HG02588 (cell line): ENCODE measurements around the gene ITPRID1.

Experiments
- ATAC-seq: cut with Tn5 transposase; IDR thresholded peaks from one replicate; pipeline ENCODE4 v1.9.1; 2021; ENCODE audit warnings: mild to moderate bottlenecking, moderate library complexity; ENCODE audit not compliant: unreplicated experiment

The ITPRID1 gene

DNA sequence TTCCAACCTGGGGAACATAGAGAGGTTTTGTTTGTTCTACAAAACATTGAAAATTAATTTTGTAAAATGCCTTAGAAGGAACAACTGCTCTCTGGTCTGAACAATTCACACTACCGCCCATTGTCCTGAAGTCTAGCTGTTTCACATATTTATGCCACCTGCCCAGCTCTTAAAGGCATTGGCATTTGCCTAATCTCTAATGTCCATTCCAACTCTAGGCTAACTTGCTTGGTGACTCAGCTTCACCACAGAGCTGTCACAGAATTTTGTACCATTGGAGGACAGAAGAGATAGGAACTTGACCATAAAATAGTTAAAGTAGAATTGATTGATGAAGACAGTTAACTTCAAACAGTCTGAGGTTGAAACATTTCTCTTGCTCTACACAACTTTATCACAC is 119.6 kb downstream of the ITPRID1 start:
- no peak for ATAC-seq

DNA sequence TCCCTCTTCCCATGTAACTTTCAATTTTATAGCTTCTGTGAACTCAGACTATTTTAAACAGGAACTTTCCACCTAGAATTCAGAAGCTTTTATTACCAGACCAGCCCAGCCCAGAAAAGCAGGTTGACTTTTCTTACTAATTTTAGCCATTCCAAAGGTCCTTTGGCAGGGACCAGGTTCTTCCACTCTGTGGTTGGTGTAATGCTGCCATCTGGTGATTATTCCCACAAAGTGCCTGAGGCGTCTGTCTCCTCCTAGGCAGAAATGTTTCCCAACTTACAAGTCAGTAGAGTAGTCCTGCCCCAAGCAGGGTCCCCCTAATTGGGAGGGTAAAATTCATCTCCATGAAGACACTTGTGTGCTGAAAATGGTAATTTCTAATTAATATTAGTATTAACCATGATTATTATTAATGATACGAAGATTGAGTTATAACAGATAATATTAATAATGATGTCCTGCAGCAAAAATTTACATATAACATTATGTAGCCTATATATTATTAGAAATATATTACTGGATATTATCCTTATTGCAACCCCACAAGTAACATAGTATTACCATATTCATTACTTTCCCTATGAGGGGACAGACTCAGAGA is 120.1 kb downstream of the ITPRID1 start:
- ATAC-seq, result no peak

DNA sequence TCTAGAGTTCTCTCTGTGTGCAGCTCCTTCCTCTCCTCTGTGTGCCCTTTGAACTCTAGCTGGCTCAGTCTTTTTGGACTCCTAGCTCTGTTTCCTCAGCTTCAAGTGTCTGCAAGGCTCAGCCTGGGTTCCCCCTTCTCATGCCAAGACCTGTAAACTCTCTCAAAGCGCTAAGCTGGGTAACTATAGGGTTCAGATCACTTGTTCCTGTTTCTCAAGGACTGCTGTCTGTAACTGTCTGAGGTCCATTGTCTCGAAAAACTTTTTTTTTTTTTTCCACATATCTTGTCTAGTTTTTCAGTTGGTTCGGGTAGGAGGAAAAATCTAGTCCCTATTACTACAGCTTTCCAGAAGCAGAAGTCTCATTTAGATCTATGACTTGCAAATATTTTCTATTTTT is 126.5 kb downstream of the ITPRID1 start:
- ATAC-seq, result no peak

DNA sequence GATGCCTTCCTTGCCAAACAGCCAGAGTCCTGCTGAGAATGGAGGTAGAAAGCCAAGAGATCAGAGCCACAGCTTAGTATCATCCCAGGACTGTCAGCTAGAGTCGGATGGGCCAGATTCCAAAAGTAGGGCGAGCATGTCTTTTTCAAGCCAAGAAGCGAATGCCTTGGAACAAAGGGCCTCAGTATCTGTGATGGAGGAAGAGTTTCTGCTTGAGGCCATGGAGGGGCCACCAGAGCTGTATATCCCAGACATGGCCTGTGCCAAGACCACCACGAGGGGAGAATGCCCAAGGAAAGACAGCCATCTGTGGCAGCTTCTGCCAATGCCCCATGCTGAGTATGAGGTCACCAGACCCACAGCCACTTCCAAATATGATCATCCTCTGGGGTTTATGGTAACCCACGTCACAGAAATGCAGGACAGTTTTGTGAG is 128.8 kb downstream of the ITPRID1 start:
- no peak for ATAC-seq

DNA sequence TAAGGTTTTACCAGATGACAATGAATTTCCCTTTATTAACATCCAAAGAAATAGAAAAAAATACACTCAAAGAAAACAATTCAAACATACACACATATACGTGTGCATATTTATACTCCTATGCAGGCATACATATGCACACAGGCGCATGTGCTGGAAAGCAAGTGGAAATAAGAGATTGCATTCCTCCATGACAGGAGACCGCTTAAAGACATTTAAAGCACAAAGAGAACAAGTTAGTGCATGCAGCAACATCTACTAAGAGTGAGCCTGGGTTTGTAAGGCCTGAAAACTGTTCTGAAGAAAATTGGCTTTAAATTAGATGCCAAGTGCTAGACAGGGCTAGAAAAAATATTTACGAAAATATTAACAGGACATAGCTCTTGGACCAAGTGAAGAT is 133.1 kb downstream of the ITPRID1 start:
- no peak for ATAC-seq

DNA sequence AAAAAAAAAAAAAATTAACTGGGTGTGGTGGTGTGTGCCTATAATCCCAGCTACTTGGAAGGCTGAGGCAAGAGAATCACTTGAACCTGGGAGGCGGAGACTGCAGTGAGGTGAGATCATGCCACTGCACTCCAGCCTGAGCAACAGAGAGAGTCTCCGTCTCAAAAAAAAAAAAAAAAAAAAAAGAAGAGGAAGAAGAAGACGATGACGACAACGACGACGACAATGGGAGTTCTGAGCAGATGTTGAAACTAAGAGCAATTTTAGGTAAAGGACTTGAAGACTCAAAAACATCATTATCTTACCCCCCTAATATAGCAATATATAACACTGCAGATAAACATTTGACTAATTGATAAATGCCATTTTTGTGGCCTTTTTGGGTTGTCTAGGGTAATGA is 133.6 kb downstream of the ITPRID1 start:
- no peak for ATAC-seq

DNA sequence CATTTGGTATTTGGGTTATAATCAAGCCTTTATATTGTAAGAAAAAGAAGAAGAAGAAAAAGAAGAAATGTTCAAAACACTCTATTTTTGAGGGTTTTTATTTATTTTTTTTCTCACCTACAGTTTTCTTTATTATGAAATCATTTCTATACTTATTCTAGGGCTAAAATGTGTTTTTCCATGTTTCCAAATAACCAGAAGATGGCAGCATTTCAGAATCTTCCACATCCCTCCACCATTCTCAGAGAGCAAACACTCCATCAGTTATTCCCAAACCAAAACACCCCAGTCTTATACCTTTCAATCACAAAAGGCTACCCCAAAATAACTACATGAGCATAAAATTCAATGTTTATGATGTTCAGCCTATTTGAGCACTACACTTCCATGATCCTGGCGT is 134.4 kb downstream of the ITPRID1 start:
- no peak for ATAC-seq

DNA sequence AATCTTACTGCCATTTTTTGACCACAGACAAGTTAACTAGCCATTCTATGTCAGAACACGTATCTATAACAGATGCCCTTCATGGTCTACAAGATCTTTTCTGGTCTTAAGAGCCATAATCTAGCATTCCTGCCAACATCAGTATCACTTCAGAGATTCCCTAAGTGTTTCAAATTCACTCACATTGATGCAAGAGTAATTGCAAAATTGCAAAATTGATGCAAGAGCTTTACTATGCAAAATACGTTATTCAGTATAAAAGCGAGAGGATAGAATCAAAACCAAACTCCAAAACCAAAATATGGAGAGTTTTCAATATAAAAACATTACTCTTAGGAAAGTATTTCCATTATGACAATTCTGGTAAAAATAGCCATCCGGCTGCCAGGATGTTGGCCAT is 135.0 kb downstream of the ITPRID1 start:
- no peak for ATAC-seq

DNA sequence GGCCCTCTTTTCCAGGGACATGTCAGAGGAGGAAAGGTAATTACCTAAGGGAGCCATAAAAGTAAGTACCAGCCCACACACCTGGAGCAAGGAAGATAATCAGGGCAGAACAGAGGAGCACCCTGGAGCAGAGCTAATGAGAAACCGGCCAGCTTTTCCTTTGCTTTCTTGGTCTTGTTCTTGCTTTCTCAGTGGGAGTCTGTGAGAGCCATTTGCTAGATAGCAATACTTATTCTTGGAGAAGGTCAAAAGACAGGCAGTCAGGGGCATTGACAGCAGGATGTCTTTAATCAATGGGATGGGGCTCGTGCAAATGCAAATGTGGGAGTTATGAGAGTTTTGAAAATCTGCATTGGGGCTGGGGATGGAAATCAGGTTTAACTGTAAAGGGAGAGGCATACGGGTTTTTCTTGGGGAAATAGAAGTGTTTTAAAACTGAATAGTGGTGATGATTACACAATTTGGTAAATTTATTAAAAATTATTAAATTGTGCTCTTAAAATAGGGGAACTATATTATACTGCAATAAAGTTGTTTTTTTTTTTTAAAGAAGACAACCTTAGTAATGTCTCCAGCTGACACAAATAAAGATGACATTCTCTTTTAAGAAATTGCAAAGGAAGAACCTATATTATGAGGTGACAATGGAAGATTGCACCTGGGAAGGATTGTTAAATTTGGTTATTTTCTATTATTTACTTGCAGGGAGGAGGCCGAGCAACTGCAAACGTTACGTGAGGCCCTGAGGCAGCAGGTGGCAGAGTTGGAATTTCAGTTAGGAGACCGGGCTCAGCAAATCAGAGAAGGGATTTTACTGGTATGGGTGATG is 137.6 kb downstream of the ITPRID1 start:
- ATAC-seq, result no peak

DNA sequence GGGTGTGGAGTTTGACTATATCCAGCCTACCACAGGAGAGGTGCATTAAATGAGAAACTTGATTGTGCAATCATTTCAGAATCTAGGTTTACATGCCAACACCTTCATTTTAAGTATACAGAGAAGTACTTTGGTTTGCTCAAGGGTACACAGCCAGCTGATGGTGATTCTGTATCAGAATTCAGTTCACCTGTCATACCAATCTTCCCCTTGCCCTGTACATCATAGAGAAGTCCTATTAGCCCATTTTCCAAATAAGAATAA is 138.1 kb downstream of the ITPRID1 start:
- no peak for ATAC-seq

DNA sequence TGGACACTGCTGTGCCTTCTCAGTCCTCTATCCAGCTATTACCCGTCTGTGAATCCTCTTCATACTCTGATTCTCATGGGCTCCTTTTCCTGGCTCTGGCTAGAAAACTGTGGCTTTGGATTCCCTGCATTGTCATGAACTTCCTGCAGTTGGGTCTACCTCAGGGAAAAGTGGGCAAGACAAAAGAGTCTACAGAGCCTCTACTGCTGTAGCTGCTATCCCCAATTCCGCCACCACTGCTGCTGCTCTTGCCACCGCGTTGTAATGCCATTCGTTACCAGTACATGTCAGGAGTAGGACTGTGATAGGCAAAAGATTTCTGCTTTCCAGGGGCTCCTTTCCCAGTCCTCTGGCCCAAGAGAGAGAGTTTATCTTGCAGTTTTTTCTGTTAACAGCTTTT is 149.2 kb downstream of the ITPRID1 start:
- no peak for ATAC-seq

DNA sequence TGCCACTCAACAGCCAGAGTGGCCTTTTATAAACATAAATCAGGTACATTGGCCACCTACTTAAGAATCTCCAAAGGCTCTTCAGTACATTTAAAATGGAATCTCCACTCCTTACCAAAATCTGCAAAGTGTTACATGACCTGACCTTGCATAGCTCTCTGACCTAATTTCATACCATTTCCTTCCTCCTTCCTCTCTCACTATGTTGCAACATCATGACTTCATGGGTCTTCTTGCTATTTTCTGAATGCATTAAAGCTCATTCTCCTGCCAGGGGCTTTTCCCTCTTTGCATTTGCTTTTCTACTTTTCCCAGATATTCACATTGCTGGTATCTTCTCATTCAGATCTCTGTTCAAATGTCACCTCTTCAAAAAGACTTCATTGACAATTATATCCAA is 151.0 kb downstream of the ITPRID1 start:
- ATAC-seq, result no peak

DNA sequence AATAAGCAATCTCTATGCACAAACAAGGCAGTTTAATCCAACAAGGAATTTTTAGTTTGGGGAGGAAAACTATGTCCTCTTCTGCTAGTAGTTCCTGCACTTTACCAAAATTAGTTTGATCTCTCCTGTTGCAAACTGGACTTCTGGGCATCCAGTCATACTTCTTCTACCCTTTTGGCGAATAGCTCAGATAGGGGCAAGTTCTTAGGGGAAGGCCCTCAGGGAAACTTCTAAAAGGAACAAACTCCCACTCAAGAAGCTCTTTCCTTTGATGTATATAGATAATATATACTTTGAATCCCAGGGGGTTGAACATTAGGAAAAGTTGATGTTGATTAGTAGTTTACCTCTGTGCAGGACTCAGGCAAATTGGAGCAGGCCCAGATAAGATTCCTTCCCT is 151.7 kb downstream of the ITPRID1 start:
- ATAC-seq, result no peak

DNA sequence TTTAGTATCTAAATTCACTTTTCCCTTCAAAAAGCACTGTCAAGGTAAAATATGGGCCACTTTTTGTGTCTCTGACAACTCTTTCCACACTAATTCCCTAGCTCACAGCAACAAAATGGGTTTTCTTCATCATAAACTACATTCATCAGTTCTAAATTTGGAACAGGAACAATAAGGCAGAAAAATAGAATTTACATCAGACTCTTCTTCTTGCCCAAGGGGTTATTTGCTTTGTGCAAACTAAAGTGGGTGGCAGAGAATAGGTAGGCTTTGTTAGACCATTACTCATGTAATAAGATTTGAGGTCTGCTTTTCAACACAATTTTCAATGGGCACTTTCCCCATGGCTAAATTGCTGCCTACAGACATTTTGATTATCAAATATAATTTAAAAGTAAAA is 155.6 kb downstream of the ITPRID1 start:
- ATAC-seq, result no peak

DNA sequence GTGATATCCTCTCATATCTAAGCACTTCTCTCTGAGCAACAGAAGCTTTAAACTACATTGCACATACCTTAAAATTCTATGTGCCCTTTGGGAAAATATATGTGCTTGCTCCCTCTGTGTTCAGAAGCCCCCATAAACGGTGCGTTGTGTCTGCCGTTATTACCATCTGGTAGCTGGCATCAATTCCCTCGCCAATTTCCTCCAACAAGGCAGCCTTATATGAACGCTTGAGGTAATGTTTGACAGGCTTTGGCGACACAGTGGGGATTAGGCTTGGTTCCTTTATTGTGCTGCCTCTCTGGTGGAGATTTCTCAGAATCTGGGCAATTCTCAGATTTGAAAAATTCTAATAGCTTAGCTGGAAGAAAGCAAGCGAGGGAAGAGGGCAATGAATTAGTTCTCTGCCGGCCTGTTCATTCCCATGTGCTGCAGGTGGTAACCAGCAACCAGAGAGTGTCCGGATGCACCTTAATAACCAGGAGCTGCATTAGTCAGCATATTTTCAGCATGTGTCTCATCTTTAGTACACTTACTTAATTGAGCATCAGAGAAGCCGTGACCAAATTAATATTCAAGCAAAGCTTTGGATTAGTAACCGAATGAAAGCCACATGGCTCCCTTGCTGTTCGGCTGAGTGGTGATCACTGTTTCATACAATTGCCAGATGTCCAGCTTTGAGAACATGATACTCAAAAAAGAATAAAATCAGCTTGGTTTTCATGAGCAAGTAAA is 165.8 kb downstream of the ITPRID1 start:
- no peak for ATAC-seq

DNA sequence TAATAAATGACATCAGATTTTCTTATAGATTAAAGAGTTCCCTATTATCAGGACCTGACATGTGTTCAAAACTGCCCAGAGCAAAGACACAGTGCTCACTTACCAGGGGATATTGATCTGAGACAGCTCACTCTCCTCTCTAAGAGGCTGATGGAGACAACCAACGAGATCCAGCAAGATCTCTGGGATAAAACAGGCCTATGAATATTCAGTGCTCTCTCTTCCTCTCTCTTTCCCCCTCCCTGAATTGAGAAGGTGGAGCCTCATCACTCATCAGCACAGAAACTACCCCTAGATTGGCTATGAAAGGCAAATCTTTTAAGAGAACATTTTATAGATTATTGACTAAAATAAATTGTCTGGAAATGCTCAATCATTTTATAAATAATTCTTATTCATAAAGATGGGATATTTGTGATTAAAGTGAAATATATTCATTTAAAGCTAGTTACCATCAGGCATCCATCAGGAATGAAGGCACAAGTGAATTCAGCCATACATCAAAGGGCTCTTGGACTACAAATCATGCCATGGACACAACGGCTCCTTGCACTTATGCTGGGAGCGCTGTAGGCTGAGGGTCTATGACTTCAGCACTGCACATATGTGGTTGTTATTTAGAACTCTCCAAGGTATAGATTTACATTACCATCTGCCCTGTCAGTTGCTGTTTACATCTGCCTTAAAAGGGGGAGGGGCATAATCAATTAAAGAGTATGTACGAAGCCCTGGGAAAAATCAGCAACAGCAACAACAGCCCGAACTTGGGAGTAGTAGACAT is 169.7 kb downstream of the ITPRID1 start:
- no peak for ATAC-seq

DNA sequence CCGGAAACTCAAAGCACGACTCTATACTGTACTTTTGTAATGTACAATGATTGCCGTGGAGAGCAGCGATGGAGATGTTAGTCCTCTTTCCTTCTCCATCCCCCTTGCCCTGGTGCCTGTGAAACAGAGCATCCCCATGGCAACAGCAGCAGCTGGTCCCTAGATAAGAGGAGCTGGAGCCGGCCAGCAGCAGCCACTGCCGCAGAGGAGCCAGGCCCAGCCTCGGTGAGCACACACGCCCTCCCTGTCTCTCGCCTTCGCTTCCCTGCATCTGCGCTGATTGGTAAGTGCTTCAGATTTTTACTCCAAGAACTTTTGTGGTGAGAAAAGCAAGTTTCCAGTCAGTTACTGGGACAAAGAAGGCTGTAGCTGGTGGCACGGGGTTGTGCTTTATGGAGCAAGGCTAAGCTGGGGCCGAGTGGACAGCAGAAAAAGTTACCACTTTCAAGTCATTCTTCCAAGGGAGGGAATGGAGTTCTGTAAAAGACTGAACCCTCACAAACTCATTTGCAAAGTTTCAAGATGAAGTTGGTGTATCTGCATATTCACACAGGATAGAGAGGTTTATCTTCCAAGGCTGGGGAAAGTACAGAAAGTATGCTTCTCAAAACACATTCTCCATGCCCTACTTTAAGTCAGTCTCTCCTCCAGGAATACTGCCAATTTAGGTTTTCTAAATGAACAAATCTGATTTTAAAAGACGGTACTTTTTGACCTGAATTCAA is 173.3 kb downstream of the ITPRID1 start, which contains the start of gene PPP1R17:
PPP1R17 (plus strand) TSS at position 192 of the 725 bp plus-strand sequence. CDS start 5,227 bp downstream, outside the sequence.
- ATAC-seq, result no peak

DNA sequence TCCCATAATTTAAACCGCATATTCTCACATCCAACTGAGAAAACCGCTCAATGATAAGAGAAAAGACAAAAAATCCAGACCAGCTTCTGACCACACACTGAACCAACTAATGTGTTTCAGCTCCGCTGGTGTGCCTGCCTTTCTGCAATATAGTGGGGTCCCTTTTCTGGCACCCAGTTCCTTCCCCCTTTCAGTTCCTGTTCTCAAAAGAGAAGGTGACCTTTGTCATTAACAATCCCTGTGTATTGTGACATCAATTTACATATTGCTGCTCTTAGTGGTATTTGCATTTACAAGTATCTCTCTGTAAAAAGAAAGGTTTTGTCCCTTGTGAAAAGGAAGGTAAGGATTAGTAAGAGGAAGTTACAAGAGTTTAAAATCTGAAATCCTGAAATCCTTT is 174.5 kb downstream of the ITPRID1 start:
- ATAC-seq, result no peak

DNA sequence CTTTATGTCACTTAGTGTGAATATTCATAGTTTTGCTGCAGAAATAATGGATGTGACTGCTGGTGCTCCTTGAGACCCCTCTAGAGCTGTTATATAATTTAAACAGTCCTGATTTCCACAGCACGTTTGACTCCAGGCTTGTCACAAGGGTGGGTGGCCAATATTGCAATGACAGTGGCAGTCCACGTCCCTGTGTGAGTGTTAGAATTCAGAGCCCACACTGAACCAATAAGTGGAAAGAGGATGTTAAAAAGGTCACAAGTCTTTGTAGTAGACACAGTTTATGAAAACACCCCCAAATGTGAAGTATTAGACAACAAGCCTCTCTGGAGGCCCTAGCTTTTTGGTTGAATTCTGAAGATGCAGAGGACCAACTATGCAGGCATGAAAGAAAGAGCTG is 175.1 kb downstream of the ITPRID1 start:
- ATAC-seq, result no peak

DNA sequence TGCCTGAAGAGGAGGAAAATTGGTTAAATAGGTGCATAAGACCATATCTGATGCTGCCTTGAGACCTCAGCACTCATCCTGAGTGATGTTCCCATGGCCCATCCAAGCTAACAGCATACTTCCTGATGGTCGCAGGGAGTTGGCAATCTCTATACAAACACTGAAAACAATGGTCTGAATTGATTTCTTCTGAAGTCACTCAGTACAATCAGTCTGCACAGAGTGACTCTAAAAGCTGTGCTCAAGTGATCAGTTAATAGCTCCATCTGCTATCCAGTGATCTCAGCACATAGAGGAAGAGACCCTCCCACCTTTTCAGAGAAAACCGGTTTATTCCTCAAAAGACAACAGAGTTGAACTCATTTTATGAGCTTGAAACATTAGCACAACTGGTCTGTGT is 177.0 kb downstream of the ITPRID1 start:
- no peak for ATAC-seq

DNA sequence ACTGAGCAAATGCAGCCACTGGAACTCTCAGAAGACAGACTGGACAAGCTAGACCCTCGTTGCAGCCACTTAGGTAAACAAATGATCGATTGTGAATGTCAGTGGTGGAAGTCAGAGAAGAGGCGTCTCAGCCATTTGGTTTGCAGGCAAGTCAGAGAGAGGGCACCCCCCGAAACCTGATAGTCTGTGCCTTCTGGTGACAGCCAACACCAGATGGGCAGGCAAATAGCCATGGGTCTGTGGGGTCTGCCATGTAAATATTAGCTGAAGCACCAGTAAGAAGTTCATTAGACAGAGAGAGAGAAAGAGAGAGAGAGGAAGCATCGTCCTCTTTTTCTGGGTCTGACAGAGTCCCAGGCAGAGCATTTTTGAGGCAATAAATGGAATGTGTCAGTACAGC is 178.6 kb downstream of the ITPRID1 start:
- no peak for ATAC-seq
